ENCODE data around the gene NKAPL.

DNA sequence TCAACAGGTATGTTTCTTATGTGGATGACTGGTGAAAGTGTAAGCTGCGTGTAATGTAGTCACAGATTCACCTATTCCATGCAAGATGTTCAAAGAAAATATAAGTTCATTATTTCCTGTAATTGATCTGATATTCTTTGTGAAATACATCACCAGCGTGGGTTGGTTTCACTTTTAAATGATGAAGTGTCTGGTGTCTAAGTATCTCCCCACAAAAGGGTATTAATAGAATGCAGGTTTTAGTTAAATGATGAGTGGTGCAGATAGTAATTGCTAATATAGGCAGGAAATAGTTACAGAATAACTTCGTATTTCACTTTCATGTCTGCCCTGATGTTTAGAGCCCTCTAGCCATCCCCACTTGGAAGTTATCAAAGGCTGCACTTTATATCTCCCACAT, 44.5 kb downstream of the NKAPL start:
- TF ChIP-seq, protein P1, sequence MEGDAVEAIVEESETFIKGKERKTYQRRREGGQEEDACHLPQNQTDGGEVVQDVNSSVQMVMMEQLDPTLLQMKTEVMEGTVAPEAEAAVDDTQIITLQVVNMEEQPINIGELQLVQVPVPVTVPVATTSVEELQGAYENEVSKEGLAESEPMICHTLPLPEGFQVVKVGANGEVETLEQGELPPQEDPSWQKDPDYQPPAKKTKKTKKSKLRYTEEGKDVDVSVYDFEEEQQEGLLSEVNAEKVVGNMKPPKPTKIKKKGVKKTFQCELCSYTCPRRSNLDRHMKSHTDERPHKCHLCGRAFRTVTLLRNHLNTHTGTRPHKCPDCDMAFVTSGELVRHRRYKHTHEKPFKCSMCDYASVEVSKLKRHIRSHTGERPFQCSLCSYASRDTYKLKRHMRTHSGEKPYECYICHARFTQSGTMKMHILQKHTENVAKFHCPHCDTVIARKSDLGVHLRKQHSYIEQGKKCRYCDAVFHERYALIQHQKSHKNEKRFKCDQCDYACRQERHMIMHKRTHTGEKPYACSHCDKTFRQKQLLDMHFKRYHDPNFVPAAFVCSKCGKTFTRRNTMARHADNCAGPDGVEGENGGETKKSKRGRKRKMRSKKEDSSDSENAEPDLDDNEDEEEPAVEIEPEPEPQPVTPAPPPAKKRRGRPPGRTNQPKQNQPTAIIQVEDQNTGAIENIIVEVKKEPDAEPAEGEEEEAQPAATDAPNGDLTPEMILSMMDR (IDR thresholded peaks at IDR 0.05), result no peak
- TF ChIP-seq POLR2A (IDR thresholded peaks at IDR 0.05), result no peak
